HEK293 (cell line): ENCODE measurements around the gene ADGRF1.

ENCODE experiments used
- CTCF ChIP-seq: fragments of 450-650 bp; formaldehyde crosslinking; IDR thresholded peaks from 2 replicates; pipeline ENCODE4 v1.5.1; 2016; ENCODE audit warnings: missing biosample characterization, missing genetic modification characterization
- KLF9 ChIP-seq: fragments of 450-650 bp; formaldehyde crosslinking; IDR thresholded peaks from 2 replicates; pipeline ENCODE4 v1.5.1; 2016; ENCODE audit warnings: missing biosample characterization, missing genetic modification characterization, low read depth
- PRDM10 ChIP-seq: fragments of 450-650 bp; formaldehyde crosslinking; IDR thresholded peaks from 2 replicates; pipeline ENCODE4 v1.5.1; 2016; ENCODE audit warnings: missing biosample characterization, missing genetic modification characterization
- RBAK ChIP-seq: fragments of 450-650 bp; formaldehyde crosslinking; IDR thresholded peaks from 2 replicates; pipeline ENCODE4 v1.5.1; 2016; ENCODE audit warnings: missing biosample characterization, missing genetic modification characterization
- ZBTB1 ChIP-seq: fragments of 450-650 bp; formaldehyde crosslinking; IDR thresholded peaks from 2 replicates; pipeline ENCODE4 v1.5.1; 2016; ENCODE audit warnings: missing biosample characterization, missing genetic modification characterization
- ZBTB26 ChIP-seq: fragments of 450-650 bp; formaldehyde crosslinking; optimal IDR thresholded peaks from 2 replicates; pipeline ENCODE3; 2016; ENCODE audit warnings: missing biosample characterization, mild to moderate bottlenecking, missing genetic modification characterization
- ZNF114 ChIP-seq: fragments of 450-650 bp; formaldehyde crosslinking; IDR thresholded peaks from 2 replicates; pipeline ENCODE4 v1.5.0; 2017; ENCODE audit warnings: missing biosample characterization, missing genetic modification characterization
- ZNF140 ChIP-seq: fragments of 450-650 bp; formaldehyde crosslinking; IDR thresholded peaks from 2 replicates; pipeline ENCODE4 v1.5.1; 2016; ENCODE audit warnings: missing biosample characterization, missing genetic modification characterization
- ZNF274 ChIP-seq, 2 experiments: fragments of 200-500 bp in 1 of 2; fragments of 450-650 bp in 1 of 2; sonication (Bioruptor generic) in 1 of 2; formaldehyde crosslinking in 1 of 2; IDR thresholded peaks; 2 replicates each; pipeline versions ENCODE4 v1.5.1 to v1.6.1; 2014 to 2016; ENCODE audit warnings: borderline replicate concordance in 1 of 2, inconsistent platforms in 1 of 2, low read length in 1 of 2, missing biosample characterization in 1 of 2, missing genetic modification characterization in 1 of 2
- ZNF391 ChIP-seq: fragments of 450-650 bp; formaldehyde crosslinking; IDR thresholded peaks from 2 replicates; pipeline ENCODE4 v1.5.1; 2016; ENCODE audit warnings: low read depth, missing biosample characterization, missing genetic modification characterization, borderline replicate concordance
- ZNF560 ChIP-seq: fragments of 450-650 bp; formaldehyde crosslinking; IDR thresholded peaks from 2 replicates; pipeline ENCODE4 v1.5.1; 2017; ENCODE audit warnings: missing biosample characterization, missing genetic modification characterization, borderline replicate concordance

GRCh38 chr6:47016261-47016660 is 25.9 kb downstream of the ADGRF1 start:
- TF ChIP-seq CTCF (tag by site-specific recombination) (no peak), ZNF560 (tag by site-specific recombination) (no peak), ZNF391 (tag by site-specific recombination) (no peak), PRDM10 (tag by site-specific recombination) (no peak), KLF9 (no peak), ZNF114 (no peak), ZBTB26 (tag by site-specific recombination) (no peak), ZNF140 (tag by site-specific recombination) (no peak), ZNF274 (IDR thresholded peaks at IDR 0.05; ENCODE audit: low read length) (no peak), ZNF274 (tag by site-specific recombination; IDR thresholded peaks at IDR 0.05; ENCODE audit: borderline replicate concordance) (no peak), ZBTB1 (tag by site-specific recombination) (no peak), RBAK (tag by site-specific recombination) (no peak)
